ENCODE measurements around the gene ZNF578.
"Not testable (repeated sequence)": the region's sequence is repeated elsewhere in the genome, so short reads cannot be mapped to it uniquely, and the experiment has no call there.

Gene ZNF578

GRCh38 chr19:52484111-52484743, 30.9 kb downstream of the ZNF578 start:
- H3K36me3 ChIP-seq (ENCODE audit: insufficient read depth, low read length); H3K4me1 ChIP-seq (ENCODE audit: control insufficient read depth, insufficient read depth, low read length, unreplicated experiment); H3K79me2 ChIP-seq (ENCODE audit: control insufficient read depth, insufficient read depth, low read length, unreplicated experiment); H2AFZ ChIP-seq (ENCODE audit: low read length, unreplicated experiment); H3K27me3 ChIP-seq (ENCODE audit: insufficient read depth, low read length); H3K27ac ChIP-seq (ENCODE audit: low read depth, low read length); H3K4me3 ChIP-seq (ENCODE audit: low read depth, low read length): not testable (repeated sequence)

GRCh38 chr19:52485064-52485463, 31.7 kb downstream of the ZNF578 start:
- H3K27ac ChIP-seq (ENCODE audit: low read depth, low read length); H3K4me3 ChIP-seq (ENCODE audit: low read depth, low read length); H3K27me3 ChIP-seq (ENCODE audit: insufficient read depth, low read length); H3K4me1 ChIP-seq (ENCODE audit: control insufficient read depth, insufficient read depth, low read length, unreplicated experiment); H3K36me3 ChIP-seq (ENCODE audit: insufficient read depth, low read length); H3K79me2 ChIP-seq (ENCODE audit: control insufficient read depth, insufficient read depth, low read length, unreplicated experiment); H2AFZ ChIP-seq (ENCODE audit: low read length, unreplicated experiment): not testable (repeated sequence)

GRCh38 chr19:52485561-52486240, 32.3 kb downstream of the ZNF578 start:
- H3K4me3 ChIP-seq (ENCODE audit: low read depth, low read length); H2AFZ ChIP-seq (ENCODE audit: low read length, unreplicated experiment); H3K79me2 ChIP-seq (ENCODE audit: control insufficient read depth, insufficient read depth, low read length, unreplicated experiment); H3K27ac ChIP-seq (ENCODE audit: low read depth, low read length); H3K36me3 ChIP-seq (ENCODE audit: insufficient read depth, low read length); H3K4me1 ChIP-seq (ENCODE audit: control insufficient read depth, insufficient read depth, low read length, unreplicated experiment); H3K27me3 ChIP-seq (ENCODE audit: insufficient read depth, low read length): not testable (repeated sequence)

- Histone ChIP-seq H3K79me2 (ENCODE audit: control insufficient read depth, insufficient read depth, low read length, unreplicated experiment) (no peaks in the 10 kb centered on the region), H2AFZ (ENCODE audit: low read length, unreplicated experiment) (peak overlapping the region; percentile 83)
These were observed 39.0 kb downstream of the ZNF578 start for GRCh38 chr19:52492201-52492993.

GRCh38 chr19:52492994-52493470, 39.7 kb downstream of the ZNF578 start:
- H2AFZ ChIP-seq (ENCODE audit: low read length, unreplicated experiment): peak overlapping the region; percentile 83
- H3K4me3 ChIP-seq (ENCODE audit: low read depth, low read length): peak overlapping the region; percentile 74

More at GRCh38 chr19:52492201-52492993, 39.0 kb downstream of the ZNF578 start:
- H3K27ac ChIP-seq (ENCODE audit: low read depth, low read length): no peak overlapping the region
- no peaks in the 10 kb centered on the region for H3K4me1 ChIP-seq (ENCODE audit: control insufficient read depth, insufficient read depth, low read length, unreplicated experiment)
- H3K36me3 ChIP-seq (ENCODE audit: insufficient read depth, low read length): no peaks in the 10 kb centered on the region
- peak overlapping the region; percentile 74 for H3K4me3 ChIP-seq (ENCODE audit: low read depth, low read length)
- no peaks in the 10 kb centered on the region for H3K27me3 ChIP-seq (ENCODE audit: insufficient read depth, low read length)

GRCh38 chr19:52494518-52494917, 41.2 kb downstream of the ZNF578 start:
- Histone ChIP-seq H2AFZ (ENCODE audit: low read length, unreplicated experiment) (no peak overlapping the region), H3K79me2 (ENCODE audit: control insufficient read depth, insufficient read depth, low read length, unreplicated experiment) (no peaks in the 10 kb centered on the region), H3K4me1 (ENCODE audit: control insufficient read depth, insufficient read depth, low read length, unreplicated experiment) (no peaks in the 10 kb centered on the region), H3K4me3 (ENCODE audit: low read depth, low read length) (no peak overlapping the region), H3K27ac (ENCODE audit: low read depth, low read length) (no peak overlapping the region), H3K27me3 (ENCODE audit: insufficient read depth, low read length) (no peaks in the 10 kb centered on the region), H3K36me3 (ENCODE audit: insufficient read depth, low read length) (no peaks in the 10 kb centered on the region)

More at GRCh38 chr19:52492994-52493470, 39.7 kb downstream of the ZNF578 start:
- H3K79me2 ChIP-seq (ENCODE audit: control insufficient read depth, insufficient read depth, low read length, unreplicated experiment): no peaks in the 10 kb centered on the region
- no peak overlapping the region for H3K27ac ChIP-seq (ENCODE audit: low read depth, low read length)
- no peaks in the 10 kb centered on the region for H3K27me3 ChIP-seq (ENCODE audit: insufficient read depth, low read length)
- no peaks in the 10 kb centered on the region for H3K4me1 ChIP-seq (ENCODE audit: control insufficient read depth, insufficient read depth, low read length, unreplicated experiment)
- H3K36me3 ChIP-seq (ENCODE audit: insufficient read depth, low read length): no peaks in the 10 kb centered on the region

GRCh38 chr19:52498571-52498970, 45.2 kb downstream of the ZNF578 start:
- H2AFZ ChIP-seq (ENCODE audit: low read length, unreplicated experiment): no peak overlapping the region
- no peaks in the 10 kb centered on the region for H3K36me3 ChIP-seq (ENCODE audit: insufficient read depth, low read length)
- no peak overlapping the region for H3K4me3 ChIP-seq (ENCODE audit: low read depth, low read length)
- H3K4me1 ChIP-seq (ENCODE audit: control insufficient read depth, insufficient read depth, low read length, unreplicated experiment): no peaks in the 10 kb centered on the region
- no peaks in the 10 kb centered on the region for H3K27me3 ChIP-seq (ENCODE audit: insufficient read depth, low read length)
- H3K27ac ChIP-seq (ENCODE audit: low read depth, low read length): no peak overlapping the region
- H3K79me2 ChIP-seq (ENCODE audit: control insufficient read depth, insufficient read depth, low read length, unreplicated experiment): no peaks in the 10 kb centered on the region

- H3K4me3 ChIP-seq (ENCODE audit: low read depth, low read length): not testable (repeated sequence)
These were observed 47.1 kb downstream of the ZNF578 start for GRCh38 chr19:52500474-52500873.

GRCh38 chr19:52500991-52501390, 47.6 kb downstream of the ZNF578 start:
- H3K27me3 ChIP-seq (ENCODE audit: insufficient read depth, low read length); H3K4me3 ChIP-seq (ENCODE audit: low read depth, low read length); H2AFZ ChIP-seq (ENCODE audit: low read length, unreplicated experiment): not testable (repeated sequence)

More at GRCh38 chr19:52500474-52500873, 47.1 kb downstream of the ZNF578 start:
- not testable (repeated sequence) for H3K79me2 ChIP-seq (ENCODE audit: control insufficient read depth, insufficient read depth, low read length, unreplicated experiment); H3K27ac ChIP-seq (ENCODE audit: low read depth, low read length); H2AFZ ChIP-seq (ENCODE audit: low read length, unreplicated experiment); H3K27me3 ChIP-seq (ENCODE audit: insufficient read depth, low read length); H3K36me3 ChIP-seq (ENCODE audit: insufficient read depth, low read length); H3K4me1 ChIP-seq (ENCODE audit: control insufficient read depth, insufficient read depth, low read length, unreplicated experiment)

GRCh38 chr19:52507266-52507665, 53.9 kb downstream of the ZNF578 start:
- 0 out of 2 replicates have a peak, but pooled peaks cover 3% of the 10 kb centered on the region for H3K36me3 ChIP-seq (ENCODE audit: insufficient read depth, low read length)
- no peaks in the 10 kb centered on the region for H3K27me3 ChIP-seq (ENCODE audit: insufficient read depth, low read length)
- no peak overlapping the region for H3K4me3 ChIP-seq (ENCODE audit: low read depth, low read length)
- no peak overlapping the region for H3K27ac ChIP-seq (ENCODE audit: low read depth, low read length)
- H2AFZ ChIP-seq (ENCODE audit: low read length, unreplicated experiment): no peak overlapping the region
- H3K4me1 ChIP-seq (ENCODE audit: control insufficient read depth, insufficient read depth, low read length, unreplicated experiment): no peaks in the 10 kb centered on the region
- no peaks in the 10 kb centered on the region for H3K79me2 ChIP-seq (ENCODE audit: control insufficient read depth, insufficient read depth, low read length, unreplicated experiment)

More at GRCh38 chr19:52500991-52501390, 47.6 kb downstream of the ZNF578 start:
- H3K4me1 ChIP-seq (ENCODE audit: control insufficient read depth, insufficient read depth, low read length, unreplicated experiment); H3K36me3 ChIP-seq (ENCODE audit: insufficient read depth, low read length); H3K27ac ChIP-seq (ENCODE audit: low read depth, low read length); H3K79me2 ChIP-seq (ENCODE audit: control insufficient read depth, insufficient read depth, low read length, unreplicated experiment): not testable (repeated sequence)

Data from ACC112 (cell line).